Measurements from ENCODE around the gene HAGHL.

HAGHL gene

DNA sequence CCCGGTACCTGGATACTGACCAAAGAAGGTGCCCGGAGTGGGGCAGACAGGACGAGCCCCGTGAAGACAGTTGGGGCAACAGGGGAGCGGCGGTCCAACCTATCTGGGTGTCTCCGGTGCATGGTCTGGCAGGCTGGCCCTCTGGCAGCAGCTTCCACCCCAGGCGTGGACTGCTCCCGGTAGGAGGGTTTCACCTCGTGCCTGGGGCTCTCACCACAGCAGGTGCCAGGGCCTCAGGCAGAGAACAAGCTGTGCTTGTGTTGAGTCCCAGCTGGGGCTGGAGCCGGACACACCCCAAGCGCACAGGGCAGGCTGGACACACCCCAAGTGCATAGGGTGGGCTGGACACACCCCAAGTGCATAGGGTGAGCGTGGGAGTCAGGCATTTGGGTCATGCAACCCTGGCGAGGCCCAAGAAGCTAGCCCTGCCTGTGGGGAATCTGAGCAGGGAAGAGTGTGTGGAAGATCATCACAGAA lies 19.8 kb upstream of the HAGHL start:
- DNase-seq (ENCODE audit: low read depth in 2 of 2) = no peak

GRCh38 chr16:708019-708418 lies 18.9 kb upstream of the HAGHL start:
- no peak for DNase-seq (ENCODE audit: low read depth in 2 of 2)

DNA sequence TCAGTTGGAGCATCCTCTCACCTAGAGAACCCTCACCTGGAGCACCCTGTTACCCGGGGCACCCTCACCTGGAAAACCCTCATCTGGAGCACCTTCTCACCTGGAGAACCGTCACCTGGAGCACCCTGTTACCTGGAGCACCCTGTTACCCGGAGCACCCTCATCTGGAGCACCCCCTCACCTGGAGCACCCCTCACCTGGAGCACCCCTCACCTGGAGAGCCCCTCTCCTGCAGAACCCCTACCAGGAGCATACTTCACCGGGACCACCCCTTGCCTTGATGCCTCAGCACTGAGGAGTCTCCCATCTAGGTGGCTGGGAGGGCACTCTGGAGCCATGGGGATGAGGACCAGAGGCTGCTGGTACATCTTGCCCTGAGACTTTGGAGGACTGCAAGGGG lies 17.9 kb upstream of the HAGHL start:
- no peak for DNase-seq (ENCODE audit: low read depth in 2 of 2)

GRCh38 chr16:709566-710499 lies 17.1 kb upstream of the HAGHL start:
- DNase-seq (ENCODE audit: low read depth in 2 of 2) = no peak

DNA sequence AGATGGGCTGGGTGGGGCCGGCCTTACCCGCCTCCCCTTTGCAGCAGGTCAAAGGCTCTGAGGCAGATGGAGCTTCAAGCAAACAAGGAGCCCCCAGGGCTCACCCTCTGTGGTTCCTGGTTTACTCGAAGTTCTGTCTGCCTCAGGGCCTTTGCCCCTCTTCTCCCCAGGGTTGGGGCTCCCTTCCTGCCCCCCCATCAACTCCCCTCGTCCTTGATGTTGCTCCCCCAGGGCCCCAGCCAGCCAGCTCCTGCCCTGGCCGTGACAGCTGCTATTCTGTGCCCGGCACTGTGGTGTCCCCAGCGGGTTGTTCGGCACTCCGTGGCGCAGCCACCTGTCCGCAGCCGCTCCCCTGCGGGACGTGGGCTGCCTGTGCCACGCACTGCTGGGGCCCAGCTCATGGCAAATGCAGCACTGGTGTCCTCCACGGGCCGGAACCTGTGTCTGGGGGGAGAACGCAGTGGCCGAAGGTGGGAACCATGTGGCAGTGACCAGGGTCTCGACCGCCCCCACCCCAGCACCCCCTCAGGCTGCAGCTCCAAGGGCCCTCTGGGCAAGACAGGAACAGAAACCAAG lies 16.3 kb upstream of the HAGHL start:
- DNase-seq (ENCODE audit: low read depth in 2 of 2) = no peak

DNA sequence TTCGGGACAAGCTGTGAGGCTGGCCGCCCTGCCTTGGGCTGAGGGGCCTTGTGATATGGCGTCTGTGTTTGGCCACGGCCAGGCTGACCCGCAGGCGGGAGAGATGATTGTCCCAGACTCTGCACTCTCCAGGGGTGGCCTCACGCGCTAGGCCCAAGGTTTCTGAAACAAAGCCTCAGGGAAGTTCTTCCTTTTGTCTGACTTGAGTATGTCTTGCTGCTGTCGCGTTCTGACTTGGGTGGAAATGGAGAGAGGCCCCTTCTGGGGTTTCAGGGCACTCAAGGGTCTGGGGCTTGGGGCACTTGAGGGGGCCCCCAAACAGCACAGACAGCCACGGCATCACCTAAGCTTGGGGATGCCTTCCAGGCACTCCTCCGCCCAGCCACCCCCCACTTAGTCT lies 15.8 kb upstream of the HAGHL start:
- DNase-seq (ENCODE audit: low read depth in 2 of 2) = no peak

GRCh38 chr16:711548-712320 lies 15.2 kb upstream of the HAGHL start:
- peak; percentile 68 to 73 for DNase-seq (ENCODE audit: low read depth in 2 of 2)

DNA sequence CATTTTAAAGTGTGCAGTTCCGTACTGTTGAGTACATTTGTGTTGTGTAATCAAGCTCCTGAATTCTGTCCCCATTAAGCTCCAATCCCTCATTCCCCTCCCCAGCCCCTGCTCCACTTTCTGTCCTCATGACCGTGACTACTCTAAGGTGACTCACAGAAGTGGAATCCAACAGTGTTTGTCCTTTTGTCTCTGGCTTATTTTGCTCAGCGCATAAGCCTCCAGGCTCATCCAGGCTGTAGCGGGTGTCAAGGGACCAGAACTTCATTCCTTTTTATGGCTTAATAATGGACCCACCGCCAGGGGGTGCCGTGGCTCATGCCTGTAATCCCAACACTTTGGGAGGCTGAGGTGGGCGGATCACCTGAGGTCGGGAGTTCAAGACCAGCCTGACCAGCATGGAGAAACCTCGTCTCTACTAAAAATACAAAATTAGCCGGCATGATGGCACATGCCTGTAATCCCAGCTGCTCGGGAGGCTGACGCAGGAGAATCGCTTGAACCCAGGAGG lies 14.1 kb upstream of the HAGHL start:
- DNase-seq (ENCODE audit: low read depth in 2 of 2) = peak in 1 of 2 donors; percentile 57

GRCh38 chr16:714079-714478 lies 12.8 kb upstream of the HAGHL start:
- no peak for DNase-seq (ENCODE audit: low read depth in 2 of 2)

- DNase-seq (ENCODE audit: low read depth in 2 of 2) = peak; percentile 86 to 93
Measured at GRCh38 chr16:714558-715476, 12.1 kb upstream of the HAGHL start, which contains the start of gene METRN. Gene METRN (plus strand): TSS chr16:715118. CDS start chr16:715290, 172 bp downstream.

DNA sequence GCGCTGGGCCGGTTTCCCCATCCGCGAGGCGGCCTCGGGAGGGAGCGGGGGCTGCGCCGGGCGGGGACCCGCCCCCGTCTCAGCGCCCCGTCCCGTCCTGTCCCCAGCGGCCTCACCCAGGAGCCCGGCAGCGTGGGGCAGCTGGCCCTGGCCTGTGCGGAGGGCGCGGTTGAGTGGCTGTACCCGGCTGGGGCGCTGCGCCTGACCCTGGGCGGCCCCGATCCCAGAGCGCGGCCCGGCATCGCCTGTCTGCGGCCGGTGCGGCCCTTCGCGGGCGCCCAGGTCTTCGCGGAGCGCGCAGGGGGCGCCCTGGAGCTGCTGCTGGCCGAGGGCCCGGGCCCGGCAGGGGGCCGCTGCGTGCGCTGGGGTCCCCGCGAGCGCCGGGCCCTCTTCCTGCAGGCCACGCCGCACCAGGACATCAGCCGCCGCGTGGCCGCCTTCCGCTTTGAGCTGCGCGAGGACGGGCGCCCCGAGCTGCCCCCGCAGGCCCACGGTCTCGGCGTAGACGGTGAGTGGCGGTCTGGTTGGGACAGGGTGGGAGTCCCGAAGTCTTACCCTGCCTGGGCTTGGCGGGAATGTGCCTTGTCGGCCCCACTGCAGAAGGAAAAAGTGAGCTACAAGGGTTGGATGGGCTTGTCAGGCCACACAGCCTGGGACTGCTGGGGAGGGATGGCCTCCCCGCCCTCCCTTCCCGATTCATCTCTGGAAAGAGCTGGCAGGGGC lies 11.3 kb upstream of the HAGHL start:
- DNase-seq (ENCODE audit: low read depth in 2 of 2) = no peak

DNA sequence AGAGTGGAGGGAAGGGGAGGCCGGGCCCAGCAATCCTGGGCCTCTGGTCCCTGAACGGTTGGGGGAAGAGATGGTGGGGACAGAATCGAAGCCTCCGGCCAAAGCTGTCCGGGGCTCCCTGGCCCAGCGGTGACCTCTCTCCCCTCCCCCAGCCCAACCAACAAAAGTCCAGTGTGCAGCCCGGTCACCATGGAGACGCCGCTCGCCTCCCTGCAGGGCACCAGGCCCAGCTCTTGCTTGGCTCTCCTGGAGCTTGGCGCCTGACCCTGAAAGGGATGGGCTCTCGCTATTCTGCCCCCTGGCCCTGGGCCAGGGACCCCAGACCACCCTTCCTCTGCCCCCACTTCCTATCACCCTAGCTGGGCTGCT lies 10.7 kb upstream of the HAGHL start:
- no peak for DNase-seq (ENCODE audit: low read depth in 2 of 2)

- DNase-seq (ENCODE audit: low read depth in 2 of 2) = no peak
Measured at GRCh38 chr16:716768-717325, 10.1 kb upstream of the HAGHL start.

DNA sequence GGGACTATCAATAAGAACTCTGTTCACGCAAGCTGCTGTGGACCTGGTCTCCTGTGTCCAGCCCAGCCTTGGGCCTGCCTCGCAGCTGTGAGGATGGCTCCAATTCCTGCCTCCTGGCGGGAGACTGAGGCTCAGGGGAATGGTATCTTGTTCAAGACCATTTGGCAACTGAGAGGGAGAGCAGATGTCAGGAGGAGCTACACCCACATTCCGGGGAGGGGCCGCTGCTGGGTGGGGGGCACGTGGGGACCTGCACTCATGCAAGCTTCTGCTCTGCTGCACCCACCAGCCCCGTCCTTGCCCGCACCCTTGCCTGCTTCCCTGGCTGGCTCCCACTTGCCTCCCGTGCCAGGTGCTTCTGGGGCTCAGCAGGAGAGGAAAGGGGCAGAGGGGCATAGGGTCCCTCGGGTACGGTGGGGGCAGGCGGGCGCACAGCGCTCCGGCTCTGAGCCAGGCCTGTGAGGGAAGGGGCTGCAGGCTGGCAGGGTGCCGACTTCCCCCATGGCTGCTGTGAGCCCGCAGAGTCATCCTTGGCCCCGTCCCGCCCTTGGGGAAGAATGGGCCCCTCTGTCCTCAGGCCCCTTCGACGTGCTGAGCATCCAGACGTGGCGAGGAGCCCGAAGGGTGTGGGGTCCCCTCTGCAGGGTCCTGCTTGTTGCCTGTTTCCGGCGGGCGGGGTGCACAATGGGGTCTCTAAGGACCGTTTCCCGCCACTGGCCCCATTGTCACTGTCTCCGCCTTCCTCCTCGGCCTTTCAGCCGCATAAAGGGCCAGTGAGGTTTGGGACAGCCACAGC lies 9.3 kb upstream of the HAGHL start:
- no peak for DNase-seq (ENCODE audit: low read depth in 2 of 2)

DNA sequence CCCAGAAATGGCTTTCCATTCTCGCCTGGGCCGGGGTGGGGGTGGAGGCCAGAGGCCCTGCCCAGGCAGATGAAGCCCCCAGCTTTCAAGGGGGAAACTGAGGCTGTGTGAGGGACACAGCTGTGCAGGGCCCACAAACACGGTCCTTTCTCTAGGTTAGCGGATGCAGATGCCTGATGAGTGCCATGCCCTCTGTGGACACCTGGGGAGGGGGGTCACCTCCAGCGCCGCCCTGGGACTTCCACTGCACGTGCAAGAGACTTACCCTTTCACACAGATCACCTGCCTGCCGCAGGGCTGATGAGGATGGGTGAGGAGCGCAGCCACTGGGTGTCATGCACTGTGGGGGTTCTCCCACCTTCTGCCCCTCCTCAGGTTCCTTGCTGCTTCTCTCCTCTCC lies 8.5 kb upstream of the HAGHL start:
- DNase-seq (ENCODE audit: low read depth in 2 of 2) = no peak

- no peak for DNase-seq (ENCODE audit: low read depth in 2 of 2)
Measured at GRCh38 chr16:718922-719321, 8.0 kb upstream of the HAGHL start.

DNA sequence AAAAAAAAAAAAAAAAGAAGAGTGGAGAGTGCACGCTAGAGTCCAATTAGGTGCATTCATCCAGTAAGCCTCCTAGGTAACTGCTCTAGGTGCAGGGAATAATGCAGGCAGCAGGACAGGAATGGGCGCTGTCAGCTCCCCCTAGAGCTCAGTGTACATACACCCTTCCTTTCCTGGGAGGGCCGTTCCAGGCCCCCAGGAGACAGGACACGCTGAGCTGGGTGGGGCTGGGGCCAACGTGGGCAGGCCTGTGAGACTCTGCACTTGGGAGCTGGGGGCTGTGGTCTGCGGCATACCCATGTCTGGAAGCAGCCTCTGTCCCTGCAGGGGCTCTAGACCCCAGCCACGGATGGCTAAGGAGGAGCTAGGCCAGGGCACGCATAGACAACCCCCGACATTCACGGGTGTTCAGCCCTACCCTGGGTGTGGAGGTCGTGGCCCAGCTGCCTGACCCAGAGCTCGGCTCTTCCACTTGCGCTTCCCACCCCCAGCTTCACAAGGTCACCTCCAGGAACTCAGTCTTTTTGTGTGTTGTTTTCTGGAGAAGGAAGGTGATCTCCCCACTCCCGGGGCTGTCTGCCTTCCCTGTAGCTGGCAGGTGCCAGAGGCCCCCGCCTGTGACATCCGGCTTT lies 7.0 kb upstream of the HAGHL start:
- DNase-seq (ENCODE audit: low read depth in 2 of 2) = no peak

DNA sequence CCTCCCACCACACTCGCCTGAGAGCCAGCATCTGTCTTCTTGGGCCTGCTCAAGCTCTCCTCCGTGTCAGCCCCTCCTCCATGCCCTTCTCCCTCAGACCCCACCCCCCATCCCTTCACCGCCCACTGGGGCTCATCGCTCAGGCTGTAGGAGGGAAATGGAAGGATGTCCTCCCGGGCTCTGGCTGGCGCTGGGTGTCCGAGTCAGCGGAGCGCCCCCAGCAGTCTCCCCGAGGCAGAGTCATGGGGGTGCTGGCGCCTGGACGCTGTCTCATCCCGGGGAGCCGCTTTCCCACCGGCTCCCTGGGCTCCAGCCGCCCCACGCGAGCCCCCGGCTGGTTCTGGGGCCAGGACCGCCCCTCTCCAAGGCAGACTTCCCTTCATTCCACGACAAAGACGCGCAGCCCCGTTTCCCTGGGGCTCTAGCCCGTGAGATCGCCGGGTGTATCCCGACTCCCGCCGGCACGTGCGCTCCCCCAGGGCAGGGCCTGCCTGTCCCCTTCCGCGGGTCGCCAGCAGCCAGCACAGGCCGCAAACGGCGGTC lies 6.4 kb upstream of the HAGHL start:
- peak in 1 of 2 donors; percentile 41 for DNase-seq (ENCODE audit: low read depth in 2 of 2)
